Neutrophil (primary cell): ENCODE data around the gene DHRS7B.
"Not testable (repeated sequence)": the region's sequence is repeated elsewhere in the genome, so short reads cannot be mapped to it uniquely, and the experiment has no call there.

Experiments
- H3K27ac ChIP-seq: fragments of 200-600 bp; sonication (generic); 2 replicates; pipeline ENCODE4 v1.5.1; 2016; ENCODE audit warnings: mild to moderate bottlenecking, moderate library complexity
- H3K27me3 ChIP-seq: fragments of 200-600 bp; sonication (generic); 2 replicates; pipeline ENCODE4 v1.6.0; 2016; ENCODE audit warnings: mild to moderate bottlenecking
- H3K36me3 ChIP-seq: fragments of 200-600 bp; sonication (generic); 2 replicates; pipeline ENCODE4 v1.5.1; 2017
- H3K4me1 ChIP-seq, 2 experiments: fragments of 200-600 bp in 1 of 2; sonication (generic) in 1 of 2; 1 replicate in 1 of 2; 2 replicates in 1 of 2; pipeline versions ENCODE4 v1.5.1 to v1.6.1; 2013 to 2016; ENCODE audit warnings: low read depth in 1 of 2, low read length in 1 of 2, mild to moderate bottlenecking in 1 of 2, moderate library complexity in 1 of 2; ENCODE audit not compliant: control insufficient read depth in 1 of 2, insufficient read depth in 1 of 2
- H3K4me3 ChIP-seq, 2 experiments: fragments of 200-600 bp in 1 of 2; sonication (generic) in 1 of 2; 1 replicate in 1 of 2; 2 replicates in 1 of 2; pipeline ENCODE4 v1.5.1; 2013 to 2016; ENCODE audit warnings: low read depth in 1 of 2, low read length in 1 of 2, mild to moderate bottlenecking in 1 of 2, moderate library complexity in 1 of 2
- H3K9me3 ChIP-seq: fragments of 200-600 bp; sonication (generic); 2 replicates; pipeline ENCODE4 v1.5.1; 2016
- CTCF ChIP-seq: fragments of 200-600 bp; sonication (generic); IDR thresholded peaks from 2 replicates; pipeline ENCODE4 v1.5.1; 2016; ENCODE audit warnings: antibody characterized with exemption

DHRS7B gene

GRCh38 chr17:21185061-21185460 is 58.3 kb downstream of the DHRS7B start:
- TF ChIP-seq CTCF, result no peak
- Histone ChIP-seq H3K27ac (peak overlapping the region; percentile 88), H3K4me3 (no peak overlapping the region), H3K9me3 (no peaks in the 10 kb centered on the region), H3K27me3 (no peaks in the 10 kb centered on the region), H3K4me1 (peaks cover 21 to 25% of the 10 kb centered on the region in 2 experiments), H3K36me3 (peaks cover 47% of the 10 kb centered on the region)

GRCh38 chr17:21186399-21187187 is 59.8 kb downstream of the DHRS7B start:
- Histone ChIP-seq H3K4me3 (peak overlapping the region; percentile 15 to 32), H3K4me1 (peaks cover 21 to 25% of the 10 kb centered on the region in 2 experiments), H3K9me3 (no peaks in the 10 kb centered on the region), H3K27me3 (no peaks in the 10 kb centered on the region), H3K27ac (peak overlapping the region; percentile 88), H3K36me3 (peaks cover 52% of the 10 kb centered on the region)
- TF ChIP-seq CTCF, result peak; percentile 24

GRCh38 chr17:21189361-21189760 is 62.6 kb downstream of the DHRS7B start:
- H3K27ac ChIP-seq, result no peak overlapping the region
- TF ChIP-seq CTCF, result no peak
- H3K4me1 ChIP-seq, result peaks cover 21 to 32% of the 10 kb centered on the region in 2 experiments
- H3K4me3 ChIP-seq, result no peak overlapping the region
- no peaks in the 10 kb centered on the region for H3K9me3 ChIP-seq
- H3K27me3 ChIP-seq, result no peaks in the 10 kb centered on the region
- peaks cover 54% of the 10 kb centered on the region for H3K36me3 ChIP-seq

- no peaks in the 10 kb centered on the region for H3K9me3 ChIP-seq
- no peak overlapping the region for H3K4me3 ChIP-seq
- H3K27ac ChIP-seq, result no peak overlapping the region
- H3K27me3 ChIP-seq, result no peaks in the 10 kb centered on the region
- H3K36me3 ChIP-seq, result peaks cover 46% of the 10 kb centered on the region
- no peak for TF ChIP-seq CTCF
- peaks cover 18 to 28% of the 10 kb centered on the region in 2 experiments for H3K4me1 ChIP-seq
Observed at GRCh38 chr17:21190078-21190477, 63.3 kb downstream of the DHRS7B start.

- H3K4me1 ChIP-seq, result peaks cover 2 to 13% of the 10 kb centered on the region in 2 experiments
- no peaks in the 10 kb centered on the region for H3K27me3 ChIP-seq
- peak overlapping the region; percentile 60 for H3K27ac ChIP-seq
- no peak overlapping the region for H3K4me3 ChIP-seq
- no peaks in the 10 kb centered on the region for H3K9me3 ChIP-seq
- peaks cover 55% of the 10 kb centered on the region for H3K36me3 ChIP-seq
- TF ChIP-seq CTCF, result no peak
Observed at GRCh38 chr17:21191698-21192097, 64.9 kb downstream of the DHRS7B start.

- not testable (repeated sequence) for H3K4me3 ChIP-seq, H3K27me3 ChIP-seq, H3K9me3 ChIP-seq, H3K4me1 ChIP-seq
- H3K27ac ChIP-seq, result peak overlapping the region; percentile 60
- H3K36me3 ChIP-seq, result peaks cover 62% of the 10 kb centered on the region
Observed at GRCh38 chr17:21192414-21192813, 65.7 kb downstream of the DHRS7B start.
